Measurements from ENCODE around the gene RCBTB2.
A peak's percentile ranks its signal among the peaks of the same experiment; 100 is the strongest.

RCBTB2 gene

GRCh38 chr13:48528720-48529119 lies 4.2 kb downstream of the RCBTB2 start:
- DNase-seq, result no peak

DNA sequence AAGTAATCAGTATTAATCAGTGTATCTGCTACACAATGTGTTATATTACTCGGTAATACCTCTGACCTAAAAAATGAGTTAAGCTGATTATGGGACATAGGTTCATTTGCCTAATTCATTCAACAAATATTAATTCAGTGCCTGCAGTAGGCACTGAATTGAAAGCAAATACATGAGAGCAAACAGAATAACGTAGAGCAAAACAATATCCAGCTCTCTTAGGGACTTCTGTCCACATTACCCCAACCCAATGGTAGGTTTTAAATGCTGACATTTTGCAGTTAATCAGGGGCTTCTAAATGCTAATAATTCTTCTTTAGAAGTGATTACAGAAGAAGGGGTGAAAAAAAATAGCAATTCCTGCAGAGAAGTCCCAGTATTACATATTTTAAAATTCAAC lies 4.9 kb downstream of the RCBTB2 start:
- no peak for DNase-seq

- no peak for DNase-seq
These were observed 6.6 kb downstream of the RCBTB2 start for GRCh38 chr13:48526286-48526685.

GRCh38 chr13:48518083-48518482 lies 14.8 kb downstream of the RCBTB2 start:
- DNase-seq, result no peak

DNA sequence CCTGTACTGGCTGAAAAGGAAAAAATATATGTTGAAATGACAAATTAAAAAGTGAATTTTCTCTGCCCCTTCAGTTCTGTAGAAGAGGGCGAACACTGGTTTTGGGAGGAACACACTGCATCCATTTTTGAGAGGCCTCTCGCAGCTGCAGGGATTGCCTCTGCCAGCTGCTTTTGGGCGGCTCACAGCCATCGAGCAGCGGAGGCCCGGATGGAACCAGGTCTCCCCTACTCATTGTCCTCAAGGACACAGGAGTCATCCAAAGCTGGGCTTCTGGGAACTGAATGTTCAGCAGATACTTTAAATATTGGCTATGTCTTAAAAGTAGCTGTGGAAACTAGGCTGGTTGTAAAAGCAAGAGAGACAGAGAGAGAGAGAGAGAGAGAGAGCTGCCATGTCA lies 17.1 kb downstream of the RCBTB2 start:
- DNase-seq, result no peak

GRCh38 chr13:48514793-48515192 lies 18.1 kb downstream of the RCBTB2 start:
- no peak for DNase-seq

DNA sequence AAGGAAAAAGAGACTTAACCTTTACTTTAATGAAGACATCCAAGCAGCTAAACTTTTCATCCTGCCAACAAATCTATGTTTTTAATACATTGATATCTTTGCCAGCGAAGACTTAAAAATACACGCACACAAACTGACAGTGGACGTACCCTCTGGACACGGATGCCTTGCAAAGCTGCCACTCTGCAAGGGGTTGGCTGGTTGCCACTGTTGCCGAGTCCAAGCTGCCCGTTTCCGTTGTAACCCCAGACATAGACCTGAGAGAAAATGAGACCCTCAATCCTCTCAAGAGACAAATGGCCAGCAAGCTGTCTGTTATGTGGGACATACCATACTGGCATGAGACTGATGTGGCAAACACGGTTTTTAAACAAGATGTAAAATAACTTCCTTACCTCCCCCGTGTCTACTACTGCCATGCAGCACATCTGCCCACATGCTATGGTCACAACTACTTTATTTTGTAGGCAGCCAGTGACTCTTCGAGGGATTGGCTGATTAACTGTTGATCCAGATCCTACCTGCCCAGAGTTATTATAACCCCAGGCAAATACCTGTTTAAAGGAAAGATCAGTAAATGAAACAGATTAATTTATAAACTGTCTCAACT lies 21.2 kb downstream of the RCBTB2 start:
- peak in 1 of 2 donors; percentile 59 for DNase-seq

GRCh38 chr13:48510698-48511097 lies 22.2 kb downstream of the RCBTB2 start:
- DNase-seq, result no peak

- peak in 1 of 2 donors; percentile 71 for DNase-seq
These were observed 24.9 kb downstream of the RCBTB2 start for GRCh38 chr13:48508011-48508410.

DNA sequence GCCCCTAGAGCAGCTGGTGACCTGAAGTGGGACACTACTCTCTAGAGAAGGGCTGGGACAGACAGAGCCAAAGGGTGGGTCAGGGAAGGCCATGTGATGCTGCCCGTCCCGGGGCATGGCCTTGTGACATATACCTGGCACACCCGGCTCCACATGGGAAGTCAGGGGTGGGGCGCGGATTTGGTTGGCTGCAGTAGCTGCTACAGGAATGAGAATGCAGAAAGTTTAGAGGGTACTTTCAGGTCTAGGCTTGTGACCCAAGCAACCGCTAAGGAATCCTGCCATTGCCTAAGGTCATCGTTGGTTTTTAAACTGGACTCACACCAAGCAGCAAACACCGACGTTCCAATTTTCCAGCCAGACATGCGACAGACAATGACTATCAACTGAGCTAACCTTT lies 25.9 kb downstream of the RCBTB2 start:
- no peak for DNase-seq

- no peak for DNase-seq
These were observed 26.7 kb downstream of the RCBTB2 start for GRCh38 chr13:48506092-48506701.

DNA sequence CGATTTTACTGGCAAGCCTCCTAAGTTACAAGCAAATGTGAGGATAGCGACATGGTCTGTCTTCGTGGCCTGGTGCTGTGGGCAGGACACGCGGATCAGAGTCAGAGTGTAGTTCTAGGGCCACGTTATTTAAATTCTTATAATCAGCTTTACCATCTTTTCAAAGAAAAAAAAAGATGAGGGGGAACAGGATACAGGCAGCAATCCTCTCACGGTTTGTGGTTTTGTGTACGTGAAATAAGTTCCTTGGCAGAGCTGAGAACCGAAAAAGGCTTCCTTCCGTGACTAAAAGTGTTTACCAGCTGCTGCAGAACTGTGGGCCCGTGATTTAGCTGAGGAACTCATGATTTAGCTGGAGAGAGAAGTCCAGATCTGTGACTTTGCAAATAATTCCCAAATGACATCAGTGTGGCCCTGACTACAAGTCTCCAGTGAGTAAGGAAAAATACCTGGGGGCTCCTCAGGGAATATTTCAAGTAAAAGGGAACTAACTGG lies 27.2 kb downstream of the RCBTB2 start:
- peak in 1 of 2 donors; percentile 76 for DNase-seq

DNA sequence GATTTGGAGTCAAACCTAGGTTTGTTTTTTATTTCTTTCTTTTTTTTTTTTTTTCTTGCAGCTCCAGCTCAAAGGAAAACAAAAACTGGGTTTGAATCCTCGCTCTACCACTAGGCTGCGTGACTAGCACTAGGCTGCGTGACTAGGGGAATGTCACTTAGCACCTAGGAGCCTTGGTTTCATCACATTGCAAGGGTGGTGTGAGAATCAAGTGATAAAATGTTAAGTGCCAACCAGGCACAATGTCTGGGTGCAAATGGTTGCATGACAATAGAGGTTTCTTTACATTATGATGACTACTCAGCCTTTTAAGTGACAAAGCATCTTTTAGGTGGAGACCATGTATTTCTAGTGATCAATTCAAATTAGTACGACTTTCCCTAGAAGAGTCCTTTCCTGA lies 27.9 kb downstream of the RCBTB2 start:
- no peak for DNase-seq

DNA sequence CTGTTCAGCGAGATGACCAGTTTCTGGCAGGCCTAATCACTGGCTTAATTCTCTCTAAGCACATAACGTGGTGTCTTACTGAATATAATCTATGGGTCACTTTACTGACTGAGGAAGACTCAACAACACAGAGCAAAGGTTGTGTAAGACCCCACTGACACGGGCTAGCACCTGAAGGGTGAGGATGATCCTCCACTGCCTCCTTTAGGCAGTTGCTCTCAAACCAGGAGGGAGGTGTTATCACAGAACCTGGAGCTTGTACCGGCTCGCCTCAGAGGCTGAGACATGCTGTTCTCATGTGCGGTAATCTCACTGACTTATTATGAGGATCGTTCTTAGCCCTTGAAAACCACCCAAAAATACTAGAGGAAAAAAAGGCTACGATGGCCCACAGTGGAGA lies 28.3 kb downstream of the RCBTB2 start:
- DNase-seq, result no peak

GRCh38 chr13:48502601-48503319 lies 30.1 kb downstream of the RCBTB2 start:
- no peak for DNase-seq

GRCh38 chr13:48501705-48502104 lies 31.2 kb downstream of the RCBTB2 start:
- DNase-seq, result no peak

DNA sequence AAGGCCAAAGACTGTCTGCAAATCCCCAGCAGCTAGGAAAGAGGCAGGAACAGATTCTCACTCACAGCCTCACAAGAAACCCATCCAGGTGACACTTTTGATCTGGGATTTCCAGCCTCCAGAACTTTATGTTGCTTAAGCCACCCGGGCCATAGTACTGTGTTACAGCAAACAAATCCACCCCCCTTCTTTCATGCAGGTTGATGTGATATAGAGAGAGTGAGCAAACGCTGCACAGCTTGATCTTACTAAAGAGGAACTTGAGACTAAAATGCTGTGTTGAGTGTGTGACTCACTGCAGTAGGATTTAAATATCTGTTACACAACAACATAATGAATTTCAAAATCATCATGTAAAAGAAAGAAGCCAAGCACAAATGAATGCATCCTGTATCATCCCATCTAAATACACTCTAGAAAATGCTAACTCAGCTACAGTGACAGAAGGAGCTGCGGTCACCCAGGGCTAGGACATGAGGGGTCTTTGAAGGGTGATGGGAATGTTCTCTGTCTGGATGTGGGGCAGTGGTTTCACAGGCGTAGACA lies 32.2 kb downstream of the RCBTB2 start:
- peak; percentile 81 to 94 for DNase-seq

- DNase-seq, result no peak
These were observed 35.2 kb downstream of the RCBTB2 start for GRCh38 chr13:48497669-48498068.

- DNase-seq, result no peak
These were observed 36.4 kb downstream of the RCBTB2 start for GRCh38 chr13:48496271-48497161.

DNA sequence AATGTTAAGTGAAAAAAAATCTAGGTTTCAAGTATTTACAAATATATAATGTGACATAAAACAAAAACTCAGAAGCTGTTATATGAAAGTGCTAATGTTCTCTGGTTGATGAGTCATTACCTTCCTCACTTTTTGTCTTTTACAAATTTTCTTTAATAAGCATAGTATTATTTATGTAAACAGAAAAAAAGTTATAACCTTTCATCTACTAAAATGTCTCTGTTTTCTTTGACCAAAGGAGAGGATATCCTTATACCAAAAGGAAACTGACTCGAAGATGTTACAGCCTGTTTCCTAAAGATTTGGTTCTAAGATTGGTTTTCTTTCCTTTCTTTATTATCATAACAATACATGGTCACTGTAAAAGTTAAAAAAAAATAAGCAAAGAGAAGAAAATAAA lies 38.0 kb downstream of the RCBTB2 start:
- DNase-seq, result no peak

GRCh38 chr13:48493851-48494250 lies 39.0 kb downstream of the RCBTB2 start:
- no peak for DNase-seq

GRCh38 chr13:48493066-48493765 lies 39.7 kb downstream of the RCBTB2 start:
- DNase-seq, result no peak

All from inflammatory macrophage treated with lipopolysaccharide for 1 hour (primary cell).